Inflammatory macrophage treated with lipopolysaccharide for 4 hours (primary cell): ENCODE data around the gene RIPK4.
"Not testable (repeated sequence)": the region's sequence is repeated elsewhere in the genome, so short reads cannot be mapped to it uniquely, and the experiment has no call there.

ENCODE experiments used
- DNase-seq: peaks from one replicate; pipeline ENCODE4 v3.0.0-alpha.2; 2020

RIPK4 gene

DNA sequence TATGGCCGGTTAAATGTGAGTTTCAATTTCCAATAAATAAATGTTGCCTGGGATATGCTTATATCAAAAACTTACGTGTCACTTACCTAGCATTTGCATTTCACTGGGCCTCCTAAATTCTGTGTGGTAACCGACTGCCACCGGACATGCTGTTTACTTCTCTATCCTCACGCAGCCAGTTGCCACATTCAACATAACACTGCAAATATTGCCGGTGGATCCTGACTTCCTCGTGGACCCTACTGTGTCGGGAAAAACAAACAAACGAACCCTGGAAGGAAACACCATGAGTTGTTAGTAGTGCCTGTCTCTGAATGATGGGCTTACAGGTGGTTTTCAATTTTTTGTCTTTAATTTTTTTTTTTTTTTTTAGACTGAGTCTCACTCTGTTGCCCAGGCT lies 54.1 kb downstream of the RIPK4 start:
- peak; percentile 38 for DNase-seq

DNA sequence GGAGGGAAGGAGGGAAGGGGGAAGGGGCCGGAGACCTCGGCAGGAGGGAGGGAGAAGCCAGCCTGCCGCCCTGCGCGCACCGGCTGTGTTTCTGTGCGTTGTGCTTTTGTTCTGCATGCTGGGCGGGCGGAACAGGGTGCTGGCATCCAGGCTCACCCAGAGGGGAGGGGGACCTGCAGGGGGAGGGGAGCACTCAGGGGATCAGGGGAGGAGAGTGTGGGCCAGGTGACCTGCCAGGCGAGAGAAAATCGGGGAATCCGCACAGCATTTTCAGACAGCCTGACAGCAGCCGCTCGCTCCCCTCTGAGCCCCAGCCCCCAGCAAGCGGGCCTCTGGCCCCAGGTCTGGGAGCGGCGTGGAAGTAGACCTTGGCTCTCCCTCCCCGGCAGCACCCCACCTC lies 54.7 kb downstream of the RIPK4 start:
- DNase-seq: no peak

DNA sequence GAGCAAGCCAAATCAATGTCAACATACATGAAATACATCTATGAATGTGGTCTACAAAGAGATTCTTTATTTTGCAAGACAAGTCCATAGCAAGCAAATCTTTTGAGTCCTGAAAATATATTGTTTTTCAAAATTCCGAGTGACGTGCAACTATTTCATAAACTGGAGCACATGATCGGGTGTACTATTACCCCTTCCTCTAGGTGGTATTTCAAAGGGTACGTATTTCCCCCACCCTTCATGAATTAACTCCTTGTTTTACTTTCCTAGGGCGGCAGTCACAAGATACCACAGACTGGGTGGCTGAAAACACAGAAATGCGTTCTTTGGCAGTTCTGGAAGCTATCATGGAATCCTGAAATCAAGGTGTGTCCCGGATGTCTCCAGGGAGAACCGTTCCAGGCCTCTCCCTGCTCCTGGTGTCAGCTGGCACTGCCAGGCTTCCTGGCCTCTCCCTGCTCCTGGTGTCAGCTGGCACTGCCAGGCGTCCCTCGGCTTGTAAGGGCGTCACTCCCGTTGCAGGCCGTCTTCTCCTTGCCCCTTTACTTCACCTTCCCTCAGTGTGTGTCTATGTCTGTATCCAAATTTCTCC lies 55.3 kb downstream of the RIPK4 start:
- DNase-seq: no peak

DNA sequence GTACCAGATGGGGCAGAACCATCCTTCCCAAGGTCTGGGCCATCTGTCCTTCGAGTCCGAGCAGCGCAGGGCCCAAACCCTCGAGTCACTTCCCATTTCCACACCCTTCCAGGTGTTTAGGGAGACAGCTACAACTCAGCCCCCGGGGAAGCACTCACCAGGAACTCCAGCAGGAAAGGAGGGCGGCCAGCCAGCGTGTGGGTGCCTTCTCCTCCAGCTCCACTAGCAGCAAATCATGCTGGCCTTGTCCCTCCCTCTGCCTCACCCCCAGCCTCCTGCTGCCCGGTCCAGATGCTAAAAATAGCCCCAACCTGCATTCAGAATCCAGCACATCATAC lies 56.1 kb downstream of the RIPK4 start:
- DNase-seq: no peak

DNA sequence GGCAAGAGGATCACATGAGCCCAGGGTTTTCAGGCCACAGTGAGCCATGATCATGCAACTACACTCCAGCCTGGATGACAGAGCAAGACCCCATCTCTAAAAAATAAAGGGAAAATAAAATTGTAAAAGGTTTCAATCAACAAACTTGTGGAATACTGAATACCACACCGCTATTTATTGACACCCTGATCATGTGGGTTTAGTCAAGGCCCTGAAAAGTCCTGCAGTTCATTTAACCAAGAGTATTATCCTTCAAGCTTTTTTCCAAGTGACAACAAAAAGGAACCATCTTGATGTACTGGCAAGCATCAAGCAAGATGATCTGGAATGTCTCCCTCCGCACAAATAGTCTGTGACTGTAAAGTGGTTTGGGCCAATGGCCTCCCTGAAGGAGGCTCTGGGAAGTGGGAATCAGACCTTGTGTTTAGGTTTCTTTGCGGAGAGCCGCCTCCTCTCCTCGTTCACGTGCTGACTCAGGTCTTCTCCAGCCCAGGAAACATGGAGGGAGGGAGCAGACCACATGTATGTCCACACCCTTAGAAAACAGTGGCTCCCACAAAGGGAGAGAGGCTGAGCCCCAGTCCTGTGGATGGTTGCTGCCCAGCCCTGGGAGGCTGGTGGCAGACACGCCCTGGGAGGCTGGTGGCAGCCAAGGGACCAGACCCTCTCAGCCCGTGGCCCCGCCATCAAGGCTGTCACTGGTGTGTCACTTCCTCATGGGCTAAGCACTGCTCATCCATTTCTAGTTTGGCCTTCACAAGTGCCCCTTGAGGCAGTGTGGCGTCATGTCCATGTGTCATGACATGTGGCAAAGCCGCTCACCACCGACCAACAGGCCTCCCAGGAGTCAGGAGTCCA lies 56.7 kb downstream of the RIPK4 start:
- DNase-seq: peak; percentile 21

DNA sequence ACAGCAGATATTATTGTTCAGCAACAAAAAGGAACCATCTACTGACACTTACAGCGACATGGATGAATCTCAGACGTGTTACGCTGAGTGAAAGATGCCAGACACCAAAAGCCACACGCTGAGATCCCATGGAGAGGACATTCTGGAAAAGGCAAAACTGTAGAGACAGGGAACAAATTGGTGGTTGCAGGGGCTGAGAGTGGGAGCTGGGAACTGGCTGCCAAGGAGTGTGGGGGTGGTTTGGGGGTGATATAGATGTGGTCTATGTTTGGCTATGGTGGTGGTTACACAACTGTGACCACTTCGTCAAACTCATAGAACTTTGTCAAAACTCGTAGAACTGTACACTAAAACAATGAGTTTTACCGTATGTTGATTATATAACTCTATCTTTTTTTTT lies 57.7 kb downstream of the RIPK4 start:
- DNase-seq: no peak

DNA sequence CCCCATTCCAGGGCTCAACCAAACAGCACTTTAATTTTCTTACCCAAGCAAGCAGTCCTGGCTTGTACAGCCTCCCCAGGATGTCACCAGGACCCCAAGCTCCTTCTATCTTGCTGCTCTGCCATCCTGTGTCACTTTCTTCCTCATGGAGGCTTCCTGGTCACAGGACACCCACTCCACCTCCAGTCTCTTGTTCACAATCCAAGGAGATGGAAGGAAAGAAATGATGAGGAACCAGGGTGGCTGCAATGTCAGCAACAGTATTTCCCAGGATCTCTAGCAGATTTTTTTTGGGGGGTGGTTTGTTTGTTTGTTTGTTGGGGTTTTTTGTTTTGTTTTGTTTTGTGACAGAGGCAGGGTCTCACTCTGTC lies 58.9 kb downstream of the RIPK4 start:
- DNase-seq: peak; percentile 17

DNA sequence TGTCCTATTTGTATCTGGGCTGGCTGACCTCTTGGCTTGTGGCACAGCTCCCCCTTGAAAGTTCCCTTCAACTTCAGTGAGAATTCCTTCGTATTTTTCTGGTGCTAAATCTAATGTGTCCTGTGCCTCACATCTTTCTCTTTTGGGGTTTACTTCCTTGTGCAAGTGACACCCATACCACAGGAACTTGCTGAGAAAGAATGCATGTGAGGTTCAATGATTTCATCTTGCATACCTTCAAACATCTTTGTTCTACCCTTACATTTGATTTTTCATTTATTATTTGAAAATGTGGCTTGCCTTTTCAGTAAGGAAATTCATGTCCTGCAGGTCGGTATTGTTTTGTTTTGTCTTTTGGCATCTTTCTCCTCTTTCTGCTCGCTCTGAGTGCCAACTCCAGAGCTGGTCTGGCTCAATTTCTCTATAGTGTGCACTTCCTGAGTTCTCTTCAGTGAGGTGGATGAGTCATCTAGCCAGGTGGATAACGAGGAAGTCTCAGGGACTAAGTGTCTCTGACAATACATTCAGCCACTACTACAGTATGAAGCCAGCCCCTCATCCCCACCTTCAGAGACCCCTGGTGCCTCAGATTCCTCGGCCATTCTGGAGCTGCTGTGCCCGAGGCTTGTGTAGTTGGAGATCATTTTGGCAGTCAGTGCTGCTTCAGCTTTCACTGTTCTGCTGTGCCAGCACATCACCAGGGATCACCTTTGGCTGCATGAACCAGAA lies 59.5 kb downstream of the RIPK4 start:
- DNase-seq: no peak

DNA sequence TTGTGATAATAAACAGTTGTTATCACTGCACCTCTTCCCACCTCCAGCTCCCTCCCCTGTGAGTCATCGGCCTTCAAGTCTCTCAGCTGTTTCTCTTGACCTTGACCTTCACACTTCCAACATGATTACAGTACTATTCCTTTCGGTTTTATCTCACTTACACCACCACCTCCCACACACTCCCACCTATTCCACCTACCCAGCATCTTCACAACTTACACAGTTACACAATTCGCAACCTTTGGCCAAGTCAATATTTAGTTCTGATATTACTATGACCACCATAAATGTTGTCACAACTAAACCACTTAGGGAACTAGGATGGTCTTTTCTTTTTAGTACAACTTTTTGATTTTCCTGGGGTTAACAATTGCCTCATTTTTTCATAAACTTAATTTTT lies 60.2 kb downstream of the RIPK4 start:
- peak; percentile 20 for DNase-seq

DNA sequence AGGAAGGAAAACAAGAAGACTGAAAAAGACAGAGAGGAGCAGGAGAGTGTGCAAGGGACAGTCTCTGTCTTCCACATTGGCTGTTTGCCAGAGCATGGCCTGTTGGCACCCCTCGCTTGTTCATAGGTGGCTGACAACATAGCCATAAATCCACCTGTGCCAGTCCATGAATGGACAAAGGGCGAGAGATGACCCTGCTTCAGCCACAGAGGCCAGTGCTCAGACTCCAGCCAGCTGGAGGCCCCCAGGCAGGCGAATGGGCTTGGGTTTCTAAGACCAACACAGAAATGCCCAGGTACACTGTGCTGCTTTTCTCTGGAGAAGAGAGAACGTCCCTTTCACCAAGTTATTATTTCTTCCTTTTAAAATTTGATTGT lies 60.6 kb downstream of the RIPK4 start:
- no peak for DNase-seq

DNA sequence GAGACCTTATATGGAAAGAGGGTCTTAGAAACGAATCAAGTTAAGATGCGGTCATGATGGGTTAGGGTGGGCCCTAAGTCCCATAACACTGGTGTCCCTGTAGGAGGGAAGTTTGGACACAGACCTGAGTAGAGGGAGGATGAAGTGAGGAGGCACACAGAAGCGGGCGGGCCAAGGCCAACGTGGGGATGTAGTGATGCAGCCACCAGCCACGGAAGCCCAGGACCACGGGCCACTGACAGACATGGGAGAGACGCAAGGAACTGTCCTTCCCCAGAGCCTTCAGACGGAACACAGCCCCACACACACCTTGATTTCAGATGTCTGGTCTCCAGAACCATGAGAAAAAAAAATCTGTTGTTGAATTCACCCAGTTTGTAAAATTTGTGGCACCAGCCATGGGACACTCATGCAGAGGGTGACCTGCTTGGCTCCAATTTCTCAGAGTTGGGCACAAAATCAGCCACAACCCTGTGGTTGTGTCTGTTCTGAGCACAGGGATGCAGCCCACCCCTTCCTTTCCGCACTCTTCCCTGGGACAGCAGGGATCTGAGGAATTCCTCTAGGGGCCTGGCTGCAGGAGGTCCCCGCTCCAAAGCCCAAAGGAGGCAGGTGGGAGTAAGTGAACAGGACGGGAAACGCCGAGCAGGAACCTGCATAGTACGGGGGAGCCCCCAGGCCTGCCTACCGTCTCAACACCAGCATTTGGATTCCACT lies 61.1 kb downstream of the RIPK4 start:
- DNase-seq: no peak

DNA sequence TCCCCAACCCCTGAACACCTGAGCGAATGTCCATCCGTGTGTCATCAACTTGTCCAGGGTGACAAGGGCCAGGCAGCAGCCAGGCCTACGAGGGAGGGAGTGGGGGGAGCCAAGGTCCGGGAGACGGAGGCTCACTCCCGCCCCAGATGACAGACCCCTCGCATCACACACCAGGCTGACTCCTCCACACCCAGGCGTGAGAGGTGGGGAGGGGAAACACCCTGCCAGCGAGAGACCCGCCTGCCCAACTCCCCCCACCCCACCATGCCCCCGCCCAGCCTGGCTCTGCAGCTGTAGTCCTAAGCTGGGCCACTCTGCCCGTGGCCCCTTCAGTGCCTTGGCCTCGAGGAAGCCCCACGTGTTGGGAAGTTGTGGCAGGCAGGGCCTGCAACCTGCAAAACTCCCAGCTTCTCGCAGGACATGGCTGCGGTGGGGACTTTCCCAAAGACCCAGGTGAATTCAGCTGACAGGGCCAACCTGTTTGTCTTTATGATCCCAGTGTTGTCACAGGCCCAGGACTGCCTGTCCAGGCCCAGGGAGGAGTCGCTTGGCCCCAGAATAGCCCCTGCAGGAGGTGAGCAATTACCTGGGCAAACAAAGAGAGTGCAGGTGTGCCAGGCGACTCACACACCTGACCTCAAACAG lies 62.9 kb downstream of the RIPK4 start:
- DNase-seq: no peak

DNA sequence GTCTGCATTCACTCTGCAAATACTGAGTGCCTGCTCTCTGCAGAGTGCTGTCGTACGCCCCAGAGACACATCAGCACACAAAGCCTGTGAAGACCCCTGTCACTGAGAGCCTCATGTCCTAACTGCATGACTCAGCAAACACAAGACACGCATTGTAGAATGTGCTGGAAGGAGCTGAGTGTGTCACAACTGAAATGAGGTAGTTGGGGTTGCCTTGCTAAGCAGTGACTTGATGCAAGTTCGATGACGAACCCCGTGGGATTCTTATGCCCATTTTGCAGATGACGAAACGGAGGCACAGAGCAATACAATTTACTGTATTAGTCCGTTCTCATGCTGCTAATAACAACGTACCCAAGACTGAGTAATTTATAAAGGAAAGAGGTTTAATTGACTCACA lies 65.1 kb downstream of the RIPK4 start:
- DNase-seq: peak; percentile 88

DNA sequence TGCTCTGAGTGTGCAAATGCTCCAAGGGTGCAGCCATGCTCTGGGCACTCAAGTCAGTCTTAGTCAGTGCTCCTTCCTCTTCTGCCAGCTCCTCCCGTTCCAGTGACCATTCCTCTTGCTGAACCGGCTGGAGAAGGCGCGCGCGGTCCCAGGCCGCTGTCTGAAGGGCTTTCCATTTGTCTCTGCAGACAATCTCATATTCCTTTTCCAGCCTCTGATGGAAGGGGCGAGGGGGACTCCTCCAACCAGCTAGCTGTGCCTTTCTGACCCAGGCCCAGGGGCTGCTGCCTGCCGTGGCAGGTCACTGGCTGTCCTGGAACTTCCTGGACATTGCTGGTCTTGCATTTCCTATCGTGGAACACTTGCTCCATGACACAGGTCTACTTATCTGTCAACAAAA lies 67.5 kb downstream of the RIPK4 start:
- no peak for DNase-seq

DNA sequence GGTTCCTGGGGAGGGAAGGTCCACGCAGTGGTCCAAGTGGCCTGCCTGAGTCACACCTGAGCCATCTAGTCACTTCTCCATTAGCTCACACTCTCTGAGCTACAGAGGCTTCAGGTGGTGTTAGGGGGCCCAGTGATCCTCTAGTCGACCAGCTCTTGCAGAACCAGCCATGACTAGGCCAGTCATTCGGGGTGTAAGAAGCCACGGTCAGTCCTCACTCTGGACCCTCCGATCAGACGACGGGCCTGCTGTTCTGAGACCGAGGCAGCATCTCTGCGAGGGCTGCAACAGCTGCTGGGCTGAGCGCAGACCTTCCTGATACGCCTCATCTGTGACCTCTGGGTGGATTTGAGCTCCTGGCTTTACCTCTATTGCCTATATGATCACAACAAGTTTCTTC lies 68.8 kb downstream of the RIPK4 start:
- DNase-seq: no peak

DNA sequence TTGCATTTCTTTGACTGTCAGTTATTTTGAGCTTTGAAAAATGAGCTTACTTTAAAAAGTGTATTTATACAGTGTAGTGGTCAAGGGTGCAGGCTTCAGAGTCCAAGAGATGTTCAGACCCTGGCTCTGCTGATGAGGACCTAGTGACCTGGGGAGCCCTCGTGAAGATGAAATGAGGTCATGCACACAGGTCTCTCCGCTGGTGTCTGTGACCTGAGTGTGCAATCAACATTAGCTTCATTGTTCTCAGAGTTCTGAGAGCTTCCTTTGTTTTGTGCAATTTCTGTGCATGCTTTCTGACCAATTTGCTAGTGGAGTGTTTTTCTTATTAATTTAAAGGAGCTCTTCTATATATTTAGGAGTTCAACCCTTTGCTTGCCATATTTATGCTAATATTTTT lies 71.3 kb downstream of the RIPK4 start:
- no peak for DNase-seq

DNA sequence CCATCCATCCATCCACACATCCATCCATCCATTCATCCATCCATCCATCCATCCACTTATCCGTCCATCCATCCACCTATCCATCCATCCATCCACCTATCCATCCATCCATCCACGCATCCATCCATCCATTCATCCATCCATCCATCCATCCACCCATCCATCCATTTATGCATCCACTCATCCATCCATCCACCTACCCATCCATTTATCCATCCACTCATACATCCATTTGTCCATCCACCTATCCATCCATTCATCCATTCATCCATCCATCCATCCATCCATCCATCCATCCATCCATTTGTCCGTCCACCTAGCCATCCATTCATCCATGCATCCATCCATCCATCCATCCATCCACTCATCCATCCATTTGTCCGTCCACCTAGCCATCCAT lies 72.8 kb downstream of the RIPK4 start:
- DNase-seq: not testable (repeated sequence)

DNA sequence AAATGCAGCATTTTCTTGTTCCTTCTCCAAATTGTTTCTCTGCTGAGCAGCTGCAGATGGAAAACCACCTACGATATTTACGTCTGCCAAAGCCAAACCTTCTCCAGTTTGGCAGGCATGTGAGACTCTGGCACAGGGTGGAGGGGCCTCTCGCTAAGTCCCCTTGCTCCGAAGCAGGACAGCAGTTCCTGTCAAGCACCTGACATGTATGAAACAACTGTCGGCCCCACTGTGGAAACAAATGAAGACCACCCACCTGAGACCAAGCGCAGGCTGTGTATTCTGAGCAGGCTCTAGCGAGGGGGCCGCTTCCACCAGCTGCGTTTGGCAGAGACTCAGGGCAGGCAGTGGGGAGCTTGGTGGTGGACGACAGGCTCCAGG lies 74.7 kb downstream of the RIPK4 start:
- no peak for DNase-seq

DNA sequence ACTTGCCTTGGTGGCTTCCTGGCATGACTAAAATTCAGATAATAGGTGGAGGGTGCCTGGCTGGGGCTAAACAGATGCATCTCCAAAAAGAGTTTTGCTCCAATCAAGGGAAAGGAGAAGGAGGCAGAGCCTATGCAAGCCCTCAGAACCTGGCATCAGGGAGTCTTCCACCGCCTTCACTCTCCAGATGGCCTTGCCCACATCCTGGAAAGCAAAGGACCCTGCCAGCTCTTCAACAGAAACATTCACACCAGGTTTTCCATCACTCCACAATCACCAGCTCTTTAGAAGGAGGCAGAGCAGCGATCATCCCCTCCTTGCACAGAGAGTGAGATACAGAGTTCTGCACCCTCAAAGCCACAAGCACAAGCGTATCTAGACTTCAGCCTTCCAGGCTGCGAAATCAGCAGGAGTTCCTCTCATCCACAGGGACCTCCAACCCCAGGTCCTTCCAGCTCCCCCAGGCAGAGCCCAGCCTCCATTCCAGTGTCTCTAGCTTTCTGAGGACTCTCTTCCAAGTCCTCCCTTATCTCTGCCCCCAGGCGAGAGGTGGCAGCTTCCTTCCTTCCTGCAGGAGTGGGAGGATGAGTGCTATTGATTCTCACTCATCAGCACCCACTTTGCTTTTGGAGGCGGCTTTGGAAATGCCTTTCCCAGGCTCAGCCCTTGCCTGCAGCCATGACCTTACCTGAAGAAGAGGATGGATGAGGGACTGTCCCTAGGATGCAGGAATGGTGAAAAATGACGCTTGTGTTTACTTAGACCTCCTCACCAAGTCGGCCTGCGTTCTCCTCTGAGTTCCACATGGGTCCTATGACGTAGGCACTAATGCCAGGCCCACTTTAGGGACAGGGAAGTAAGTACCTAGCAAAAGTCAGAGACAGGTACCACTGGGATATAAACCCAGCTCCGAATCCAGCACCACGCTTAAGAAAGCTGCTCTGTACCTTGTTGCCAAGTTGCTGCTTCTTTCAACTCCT lies 75.4 kb downstream of the RIPK4 start:
- DNase-seq: no peak
